GM12878 (cell line): Measurements from ENCODE around the gene YTHDF1. TPM values are rescaled to one million over a fixed set of nuclear protein-coding genes. Genes with fewer than 3 reads are reported as not detected.

ENCODE experiments used
- ATAC-seq: fragments of 200-7000 bp; cut with Tn5 transposase; 3 replicates; pipeline ENCODE4 v1.9.1; 2020; ENCODE audit warnings: mild to moderate bottlenecking, moderate library complexity
- BruUV-seq: library from RNA; stranded (reverse); fragments of 400-500 nt; replicated peaks from 2 replicates; lab custom pipeline; 2021; lab: Mats Ljungman, UMichigan
- CTCF ChIA-PET: fragments of 300-600 bp; sonication (Branson Sonifier 250); formaldehyde crosslinking; extraction: SDS; loops from one replicate; lab custom pipeline; 2021; ENCODE audit warnings: inconsistent platforms; lab: Yijun Ruan, JAX
- POLR2A ChIA-PET: fragments of 350-600 bp; formaldehyde crosslinking; extraction: SDS; loops from one replicate; lab custom pipeline; 2021; ENCODE audit warnings: inconsistent platforms; lab: Charles Lee
- RAD21 ChIA-PET: fragments of 300-600 bp; sonication (Branson Sonifier 250); formaldehyde crosslinking; loops from one replicate; lab custom pipeline; 2023; ENCODE audit warnings: antibody characterized with exemption; ENCODE audit not compliant: unreplicated experiment; lab: Charles Lee
- SMC1A ChIA-PET: fragments of 300-600 bp; sonication (Branson Sonifier 250); formaldehyde crosslinking; loops from one replicate; lab custom pipeline; 2023; ENCODE audit not compliant: unreplicated experiment, uncharacterized antibody; lab: Charles Lee
- DNase-seq: peaks from one replicate; pipeline ENCODE4 v3.0.0-alpha.2; 2011; ENCODE audit warnings: low read depth, low spot score
- FAIRE-seq: peaks from 3 replicates; lab custom pipeline; 2011; peaks lifted over from hg19 to GRCh38; lab: Jason Lieb, UNC
- H2AFZ ChIP-seq: 2 replicates; pipeline ENCODE4 v1.6.0; 2011; ENCODE audit warnings: low read depth, low read length, control low read depth; ENCODE audit not compliant: control insufficient read depth
- H3K27ac ChIP-seq: 2 replicates; pipeline ENCODE4 v1.5.1; 2011; ENCODE audit warnings: control low read depth; ENCODE audit not compliant: control insufficient read depth, insufficient read depth
- H3K27me3 ChIP-seq, 2 experiments: replicated peaks in 1 of 2; 2 replicates each; pipeline versions ENCODE4 v1.6.0 to v1.6.1; 2011; ENCODE audit warnings: low read length in 1 of 2; ENCODE audit not compliant: control insufficient read depth in 2 of 2, insufficient read depth in 2 of 2
- H3K36me3 ChIP-seq, 2 experiments: 2 replicates each; pipeline ENCODE4 v1.5.1; 2011; ENCODE audit warnings: low read length in 1 of 2; ENCODE audit not compliant: control insufficient read depth in 2 of 2, insufficient read depth in 2 of 2
- H3K4me1 ChIP-seq: 2 replicates; pipeline ENCODE4 v1.6.1; 2011; ENCODE audit warnings: mild to moderate bottlenecking, low read length, moderate library complexity, mixed read lengths; ENCODE audit not compliant: control insufficient read depth, insufficient read depth
- H3K4me2 ChIP-seq: 2 replicates; pipeline ENCODE4 v1.6.0; 2011; ENCODE audit warnings: control low read depth; ENCODE audit not compliant: control insufficient read depth, insufficient read depth
- H3K4me3 ChIP-seq: fragments of 200-600 bp; sonication (generic); 2 replicates; pipeline ENCODE4 v1.5.1; 2016
- H3K79me2 ChIP-seq: 2 replicates; pipeline ENCODE4 v1.6.0; 2011; ENCODE audit warnings: low read length; ENCODE audit not compliant: control insufficient read depth, insufficient read depth
- H3K9ac ChIP-seq: 2 replicates; pipeline ENCODE4 v1.8.0; 2011; ENCODE audit warnings: low read length, control low read depth, mixed read lengths; ENCODE audit not compliant: control insufficient read depth, insufficient read depth
- H3K9me3 ChIP-seq: replicated peaks from 3 replicates; pipeline ENCODE4 v1.5.1; 2011; ENCODE audit warnings: mild to moderate bottlenecking, low read length; ENCODE audit not compliant: control insufficient read depth, insufficient read depth
- H4K20me1 ChIP-seq: 2 replicates; pipeline ENCODE4 v1.6.0; 2011; ENCODE audit not compliant: control insufficient read depth, insufficient read depth
- BHLHE40 ChIP-seq, 2 experiments: fragments of 450-650 bp in 1 of 2; IDR thresholded peaks; 2 replicates each; pipeline ENCODE4 v1.6.1; 2011 to 2017; ENCODE audit warnings: low read depth in 2 of 2, borderline replicate concordance in 1 of 2, improper control_type of control experiment in 1 of 2, low read length in 1 of 2, mild to moderate bottlenecking in 1 of 2
- CREB1 ChIP-seq: IDR thresholded peaks from 2 replicates; pipeline ENCODE4 v1.6.1; 2012; ENCODE audit warnings: low read depth, mild to moderate bottlenecking, inconsistent platforms
- EGR1 ChIP-seq, 2 experiments: IDR thresholded peaks; 1 replicate in 1 of 2; 2 replicates in 1 of 2; pipeline ENCODE4 v1.6.1; 2011 to 2012; ENCODE audit warnings: low read depth in 2 of 2, low read length in 2 of 2, borderline replicate concordance in 1 of 2, mild to moderate bottlenecking in 1 of 2, moderate library complexity in 1 of 2
- EP300 ChIP-seq, 2 experiments: fragments of 150-350 bp in 1 of 2; IDR thresholded peaks; 2 replicates each; pipeline ENCODE4 v1.6.1; 2011 to 2012; ENCODE audit warnings: low read depth in 2 of 2, low read length in 2 of 2, borderline replicate concordance in 1 of 2, improper control_type of control experiment in 1 of 2, inconsistent platforms in 1 of 2; ENCODE audit not compliant: control insufficient read depth in 1 of 2
- IKZF2 ChIP-seq, 2 experiments: fragments of 450-650 bp; IDR thresholded peaks; 2 replicates each; pipeline ENCODE4 v1.6.1; 2017; ENCODE audit warnings: mild to moderate bottlenecking in 2 of 2, moderate library complexity in 2 of 2
- LARP7 ChIP-seq: fragments of 450-650 bp; IDR thresholded peaks from 2 replicates; pipeline ENCODE4 v1.6.1; 2017; ENCODE audit warnings: mild to moderate bottlenecking
- NFXL1 ChIP-seq: fragments of 450-650 bp; IDR thresholded peaks from 2 replicates; pipeline ENCODE4 v1.6.1; 2017; ENCODE audit warnings: antibody characterized with exemption, mild to moderate bottlenecking, borderline replicate concordance
- NR2F1 ChIP-seq: fragments of 450-650 bp; conservative IDR thresholded peaks from 2 replicates; pipeline ENCODE4 v1.6.1; 2017; ENCODE audit warnings: mild to moderate bottlenecking
- PAX5 ChIP-seq: IDR thresholded peaks from 2 replicates; pipeline ENCODE4 v1.6.1; 2011; ENCODE audit warnings: low read depth, low read length, borderline replicate concordance
- POU2F2 ChIP-seq: IDR thresholded peaks from 3 replicates; pipeline ENCODE4 v1.6.1; 2011; ENCODE audit warnings: low read depth, mild to moderate bottlenecking, low read length, borderline replicate concordance
- SP1 ChIP-seq: IDR thresholded peaks from one replicate; pipeline ENCODE4 v1.6.1; 2011; ENCODE audit warnings: low read depth, low read length
- SRF ChIP-seq, 2 experiments: IDR thresholded peaks; 2 replicates each; pipeline ENCODE4 v1.6.1; 2011; ENCODE audit warnings: low read depth in 2 of 2, low read length in 2 of 2, mild to moderate bottlenecking in 1 of 2, moderate library complexity in 1 of 2
- STAT1 ChIP-seq: fragments of 450-650 bp; conservative IDR thresholded peaks from 2 replicates; pipeline ENCODE4 v1.6.1; 2014; ENCODE audit warnings: antibody characterized with exemption, mild to moderate bottlenecking
- SUZ12 ChIP-seq: fragments of 200-600 bp; sonication (generic); IDR thresholded peaks from one replicate; pipeline ENCODE4 v1.6.1; 2018; ENCODE audit warnings: antibody characterized with exemption, mild to moderate bottlenecking; ENCODE audit not compliant: unreplicated experiment
- TCF12 ChIP-seq: IDR thresholded peaks from 2 replicates; pipeline ENCODE4 v1.6.1; 2011; ENCODE audit warnings: low read depth, mild to moderate bottlenecking, low read length
- YBX1 ChIP-seq: fragments of 450-650 bp; IDR thresholded peaks from 2 replicates; pipeline ENCODE4 v1.6.1; 2016; ENCODE audit warnings: antibody characterized with exemption
- ZBED1 ChIP-seq: IDR thresholded peaks from 2 replicates; pipeline ENCODE4 v1.6.1; 2016; ENCODE audit warnings: borderline replicate concordance
- ZNF384 ChIP-seq: IDR thresholded peaks from 2 replicates; pipeline ENCODE4 v1.6.1; 2012; ENCODE audit warnings: low read depth, mild to moderate bottlenecking, low read length, improper control_type of control experiment, borderline replicate concordance
- WGBS: methylation state at CpG from one replicate; pipeline ENCODE4 v1.1.6; 2016; ENCODE audit warnings: low lambda C conversion rate; ENCODE audit not compliant: insufficient replicate concordance, insufficient coverage; ENCODE audit errors: missing lambda C conversion rate; 5-methylcytosine and 5-hydroxymethylcytosine counted together
- in situ Hi-C: fragments of 300-500 bp; cut with MboI; formaldehyde crosslinking; loops from 9 replicates; pipeline ENCODE4 v1.14.3; 2018; ENCODE audit warnings: mixed read lengths
- intact Hi-C: fragments of 100-400 bp; cut with micrococcal nuclease; formaldehyde crosslinking; loops from one replicate; pipeline ENCODE4 v1.14.2; 2022; ENCODE audit not compliant: unreplicated experiment
- polyA plus RNA-seq, 11 experiments: library from polyadenylated mRNA; depleted of rRNA in 4 of 11; unstranded in 6 of 11; stranded (reverse) in 5 of 11; fragments of >200 nt; fragmentation: Nextera tagmentation in 4 of 11; fragmentation: Illumina TruSeq in 1 of 11; extraction: Ambion mirVana in 4 of 11; extraction: Trizol in 1 of 11; gene quantifications; 1 replicate in 1 of 11; 2 replicates in 10 of 11; pipeline versions ENCODE4 v1.2.1 to v1.2.3, GENCODE V29; 2011 to 2016; ENCODE audit warnings: inconsistent platforms in 2 of 11, missing spikeins in 2 of 11, low read depth in 1 of 11
- total RNA-seq, 4 experiments: library from RNA; depleted of rRNA in 3 of 4; stranded (reverse); fragments of >200 nt in 3 of 4; fragmentation: Illumina TruSeq in 1 of 4; extraction: Trizol in 1 of 4; gene quantifications; 2 replicates each; pipeline versions ENCODE4 v1.2.1 to v1.2.3, GENCODE V29; 2013 to 2021
- TF ChIP-seq, protein P1 (sequence below): IDR thresholded peaks from 2 replicates; pipeline ENCODE4 v1.6.1; 2011; ENCODE audit warnings: borderline replicate concordance, low read depth, mild to moderate bottlenecking, moderate library complexity, mixed read lengths, low read length; ENCODE audit not compliant: insufficient read depth; ENCODE audit errors: extremely low read length
- TF ChIP-seq, protein P2 (sequence below): IDR thresholded peaks from 2 replicates; pipeline ENCODE4 v1.6.1; 2012; ENCODE audit warnings: low read depth, low read length, improper control_type of control experiment

The YTHDF1 gene
- total and polyA plus RNA-seq, 10 of the 15 experiments (the other 5 are each of a cell fraction or from before 2014, with no cell fraction given): 4.6 to 37.8 (median 20.5) TPM

DNA sequence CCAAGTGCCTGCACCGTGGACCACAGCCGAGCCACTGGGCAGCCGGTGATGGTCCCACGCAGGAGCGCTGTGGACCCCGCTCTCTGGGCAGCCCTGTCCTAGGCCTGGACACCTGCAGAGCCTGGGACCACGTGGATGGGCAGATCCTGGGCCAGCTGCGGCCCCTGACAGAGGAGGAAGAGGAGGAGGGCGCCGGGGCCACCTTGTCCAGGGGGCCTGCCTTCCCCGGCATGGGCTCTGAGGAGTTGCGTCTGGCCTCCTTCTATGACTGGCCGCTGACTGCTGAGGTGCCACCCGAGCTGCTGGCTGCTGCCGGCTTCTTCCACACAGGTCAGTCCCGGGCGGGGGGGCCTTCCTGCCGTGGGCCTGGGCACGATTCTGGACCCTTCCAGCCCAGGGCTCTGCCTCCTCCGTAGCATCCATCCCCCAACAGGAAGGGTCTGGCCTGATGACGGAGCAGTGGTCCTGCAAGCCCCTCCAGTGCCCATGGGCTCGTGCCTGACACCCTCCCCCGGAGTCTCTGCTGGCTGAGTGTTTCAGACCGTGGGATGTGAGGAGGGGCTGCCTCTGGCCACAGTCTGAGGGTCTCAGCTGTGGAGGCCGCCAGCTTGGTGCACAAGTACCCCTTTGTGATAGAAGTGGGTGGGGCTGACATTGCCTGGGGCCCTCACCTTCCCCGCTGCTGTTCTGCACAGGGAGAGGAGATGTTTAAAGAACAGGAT lies 20.3 kb upstream of the YTHDF1 start (continued):
- TF ChIP-seq EP300 (IDR thresholded peaks at IDR 0.05; ENCODE audit: borderline replicate concordance in 1 of 2, control insufficient read depth in 1 of 2, low read depth in 2 of 2, low read length in 2 of 2) (no peak), SUZ12 (no peak), ZNF384 (no peak), STAT1 (no peak), SRF (IDR thresholded peaks at IDR 0.05; ENCODE audit: low read depth in 2 of 2, low read length in 2 of 2) (no peak), IKZF2 (IDR thresholded peaks at IDR 0.05) (no peak), YBX1 (no peak)

DNA sequence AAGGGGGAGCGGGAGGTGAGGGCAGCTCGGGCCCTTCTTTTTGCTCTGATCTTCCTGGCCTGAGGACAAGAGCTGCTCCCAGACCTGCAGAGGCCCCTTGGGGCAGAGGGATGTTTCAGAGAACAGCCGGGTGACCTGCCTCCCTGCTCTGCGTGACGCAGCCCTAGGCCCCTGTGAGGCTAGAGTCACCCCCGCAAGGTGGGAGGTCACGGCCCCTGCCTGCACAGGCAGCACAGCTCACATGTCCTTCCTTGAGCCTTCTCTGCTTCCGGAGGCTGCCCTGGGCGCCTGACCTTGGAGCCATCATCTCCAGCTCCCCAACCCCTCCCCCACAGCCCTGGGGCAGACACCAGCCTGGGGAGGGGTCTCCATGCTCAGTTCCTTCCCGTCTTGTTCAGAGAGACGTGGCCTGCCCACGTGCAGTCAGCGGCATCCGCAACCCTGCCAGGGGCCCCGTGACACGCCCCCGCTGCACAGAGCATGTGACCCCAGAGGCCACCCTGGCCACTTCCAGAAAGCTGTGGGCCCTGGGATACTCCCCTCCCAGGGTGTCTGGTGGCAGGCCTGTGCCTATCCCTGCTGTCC lies 19.6 kb upstream of the YTHDF1 start, which contains the start of gene BIRC7:
Gene BIRC7, plus strand, starts transcription at position 507 of the 585 bp plus-strand sequence. CDS start 192 bp downstream, outside the sequence.
- intact Hi-C loops: no loop called here
- Histone ChIP-seq H2AFZ (no peak within 1 kb of the TSS), H3K27me3 (peaks cover 2 to 3% of the 10 kb centered on the region in 2 experiments; a peak in 3 of 4 replicates), H3K27ac (no peak within 1 kb of the TSS), H4K20me1 (no peaks in the 10 kb centered on the region), H3K9ac (no peak within 1 kb of the TSS)
- 5% methylated on average over 13 of the region's 17 CpGs for WGBS
- DNase-seq: no peak
- RAD21 ChIA-PET: interaction anchor here (1.4 kb wide), 1 partner anchor 13 kb away, joined by 6 read pairs; no protein-coding TSS in a partner anchor
- no peak for ATAC-seq
- in situ Hi-C loops: no loop called here
- BruUV-seq: no TSS peak
- TF ChIP-seq NFXL1 (no peak), LARP7 (no peak), EGR1 (IDR thresholded peaks at IDR 0.05; ENCODE audit: borderline replicate concordance in 1 of 2, low read depth in 2 of 2, low read length in 2 of 2) (peak in 1 of 2 experiments; percentile 42; a peak in 1 of 3 replicates), ZBED1 (no peak), CREB1 (no peak), BHLHE40 (IDR thresholded peaks at IDR 0.05; ENCODE audit: borderline replicate concordance in 1 of 2, low read depth in 2 of 2, low read length in 1 of 2) (peak in 1 of 2 experiments; percentile 42; a peak in 1 of 4 replicates), POU2F2 (no peak), NR2F1 (peak; percentile 28; the same call in 1 of the 2 replicates), SP1 (no peak), PAX5 (peak; percentile 54; the same call in 1 of the 2 replicates), TCF12 (no peak)
- TF ChIP-seq, protein P1, sequence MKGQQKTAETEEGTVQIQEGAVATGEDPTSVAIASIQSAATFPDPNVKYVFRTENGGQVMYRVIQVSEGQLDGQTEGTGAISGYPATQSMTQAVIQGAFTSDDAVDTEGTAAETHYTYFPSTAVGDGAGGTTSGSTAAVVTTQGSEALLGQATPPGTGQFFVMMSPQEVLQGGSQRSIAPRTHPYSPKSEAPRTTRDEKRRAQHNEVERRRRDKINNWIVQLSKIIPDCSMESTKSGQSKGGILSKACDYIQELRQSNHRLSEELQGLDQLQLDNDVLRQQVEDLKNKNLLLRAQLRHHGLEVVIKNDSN: peak; percentile 29
- TF ChIP-seq, protein P2, sequence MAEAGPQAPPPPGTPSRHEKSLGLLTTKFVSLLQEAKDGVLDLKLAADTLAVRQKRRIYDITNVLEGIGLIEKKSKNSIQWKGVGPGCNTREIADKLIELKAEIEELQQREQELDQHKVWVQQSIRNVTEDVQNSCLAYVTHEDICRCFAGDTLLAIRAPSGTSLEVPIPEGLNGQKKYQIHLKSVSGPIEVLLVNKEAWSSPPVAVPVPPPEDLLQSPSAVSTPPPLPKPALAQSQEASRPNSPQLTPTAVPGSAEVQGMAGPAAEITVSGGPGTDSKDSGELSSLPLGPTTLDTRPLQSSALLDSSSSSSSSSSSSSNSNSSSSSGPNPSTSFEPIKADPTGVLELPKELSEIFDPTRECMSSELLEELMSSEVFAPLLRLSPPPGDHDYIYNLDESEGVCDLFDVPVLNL: no peak
- TF ChIP-seq, all 136 proteins: peak for 5
- POLR2A ChIA-PET: no interaction called here
- Histone ChIP-seq H3K4me1 (no peaks in the 10 kb centered on the region), H3K4me2 (no peak within 1 kb of the TSS), H3K4me3 (no peak within 1 kb of the TSS), H3K79me2 (no peaks in the 10 kb centered on the region), H3K9me3 (no peaks in the 10 kb centered on the region), H3K36me3 (no peaks in the 10 kb centered on the region)
- no peak for FAIRE-seq
- SMC1A ChIA-PET: no interaction called here
- CTCF ChIA-PET: interaction anchor here (2.9 kb wide), 1 partner anchor 13 kb away, joined by 25 read pairs; no protein-coding TSS in a partner anchor
